ENCODE measurements around the gene FAM241B.

FAM241B gene

DNA sequence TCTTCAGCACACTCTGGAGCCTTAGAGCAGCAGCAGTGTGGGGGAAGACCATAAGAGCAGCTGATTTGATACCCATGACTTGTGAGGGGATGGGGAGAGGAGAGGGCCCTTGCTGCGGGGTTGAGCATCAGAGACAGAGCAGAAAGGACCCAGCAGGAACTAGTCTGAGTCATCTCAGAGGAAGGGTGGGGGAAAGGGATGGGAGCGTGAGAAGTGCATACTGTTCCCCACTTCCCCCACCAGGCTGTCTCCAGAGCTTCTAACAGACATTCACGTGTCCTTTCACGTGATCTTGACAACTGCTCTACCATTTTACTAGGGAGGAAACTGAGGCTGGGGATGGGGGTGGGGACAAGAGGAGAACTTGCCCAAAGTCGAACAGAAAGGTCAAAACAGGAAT is 38.7 kb downstream of the FAM241B start:
- no peak for DNase-seq

- no peak for DNase-seq
Measured at GRCh38 chr10:69669409-69669808, 39.4 kb downstream of the FAM241B start.

DNA sequence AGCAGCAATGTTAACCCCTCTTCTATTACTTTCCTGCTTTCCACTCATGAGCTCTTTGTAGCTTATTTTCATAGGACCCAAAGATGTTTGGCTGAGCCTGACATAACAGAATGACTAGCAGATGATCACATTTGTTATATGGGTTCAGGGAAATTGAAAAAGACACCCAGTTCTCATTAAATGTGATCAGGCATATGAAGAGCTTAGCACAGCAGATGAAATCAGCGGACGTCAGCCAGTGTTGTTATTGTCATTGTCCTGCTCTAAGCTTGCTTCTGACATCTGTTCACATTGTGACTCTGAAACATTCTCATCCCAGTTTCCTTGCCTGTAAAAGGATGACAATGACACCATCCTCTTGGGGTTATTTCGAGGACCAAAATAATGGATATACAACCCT is 43.5 kb downstream of the FAM241B start:
- no peak for DNase-seq

GRCh38 chr10:69674786-69675185 is 44.7 kb downstream of the FAM241B start:
- no peak for DNase-seq

DNA sequence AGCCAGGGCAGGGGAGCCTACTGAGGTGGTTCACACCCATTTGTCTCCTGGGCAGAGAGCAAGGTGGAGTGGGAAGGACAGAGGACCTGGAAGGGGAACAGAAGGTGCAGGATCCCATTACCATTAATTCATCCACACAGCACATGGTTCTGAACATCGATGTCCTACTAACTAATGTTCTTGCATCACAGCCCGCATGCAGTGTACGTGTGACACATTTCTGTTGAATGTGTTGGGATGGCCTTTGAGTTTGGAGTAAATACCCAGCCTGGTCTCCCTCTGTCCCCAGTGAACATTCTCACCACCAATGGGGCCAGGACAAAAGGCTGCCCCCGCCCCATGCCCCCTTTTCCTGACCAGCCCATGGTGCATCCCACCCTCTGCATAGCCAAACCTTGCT is 46.3 kb downstream of the FAM241B start:
- DNase-seq: no peak

DNA sequence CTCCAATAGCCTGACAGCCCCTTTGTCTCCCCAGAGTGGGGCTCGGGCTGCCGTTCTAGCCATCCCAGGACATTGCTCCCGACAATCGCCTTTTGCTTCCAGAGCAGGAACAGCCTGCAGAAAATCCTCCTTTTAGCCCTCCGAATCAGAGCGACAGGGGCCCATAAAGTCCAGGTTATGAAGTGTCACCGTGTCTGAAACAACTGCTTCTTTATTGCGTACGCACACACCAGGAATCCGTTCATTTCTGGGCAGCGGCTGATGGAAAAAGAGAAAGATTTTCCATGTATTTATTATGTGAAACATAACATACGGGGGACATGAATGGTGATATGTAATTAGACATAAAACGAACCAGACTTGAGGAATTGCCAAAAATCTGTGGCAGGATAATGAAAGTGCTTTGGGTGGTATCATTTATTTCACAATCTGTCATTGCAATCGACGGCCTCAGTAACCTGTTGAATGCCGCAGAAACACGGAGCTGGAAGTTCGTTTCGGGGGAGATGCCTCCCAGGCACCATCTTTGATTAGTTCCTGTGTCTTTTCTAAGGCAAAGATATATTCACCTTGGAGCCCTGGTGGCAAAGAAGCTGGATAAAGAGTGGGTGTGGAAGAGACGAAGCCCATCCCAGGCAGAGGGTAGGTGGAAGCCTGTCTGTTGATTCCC is 48.1 kb downstream of the FAM241B start:
- no peak for DNase-seq

GRCh38 chr10:69679736-69680135 is 49.7 kb downstream of the FAM241B start:
- DNase-seq: no peak

GRCh38 chr10:69680610-69681009 is 50.6 kb downstream of the FAM241B start:
- DNase-seq: no peak

DNA sequence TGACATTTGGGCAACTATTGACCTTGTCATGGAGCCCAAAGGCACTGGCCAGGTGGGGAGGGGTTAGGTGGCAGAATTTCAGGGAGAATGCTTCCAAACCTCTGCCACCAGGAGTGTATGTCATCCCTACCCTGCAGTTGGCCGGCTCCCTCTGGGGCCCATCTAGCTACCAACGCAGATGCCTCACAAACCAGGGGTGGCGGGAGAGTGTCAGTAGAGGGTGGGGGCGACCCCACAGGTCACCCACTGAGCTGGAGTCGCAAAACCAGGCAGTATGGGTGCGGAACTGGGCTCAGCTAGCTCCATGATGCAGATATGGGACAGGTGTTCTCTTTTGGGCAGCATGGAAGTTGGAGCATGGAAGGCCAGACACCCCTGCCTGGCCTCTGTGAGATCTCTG is 51.4 kb downstream of the FAM241B start:
- no peak for DNase-seq

DNA sequence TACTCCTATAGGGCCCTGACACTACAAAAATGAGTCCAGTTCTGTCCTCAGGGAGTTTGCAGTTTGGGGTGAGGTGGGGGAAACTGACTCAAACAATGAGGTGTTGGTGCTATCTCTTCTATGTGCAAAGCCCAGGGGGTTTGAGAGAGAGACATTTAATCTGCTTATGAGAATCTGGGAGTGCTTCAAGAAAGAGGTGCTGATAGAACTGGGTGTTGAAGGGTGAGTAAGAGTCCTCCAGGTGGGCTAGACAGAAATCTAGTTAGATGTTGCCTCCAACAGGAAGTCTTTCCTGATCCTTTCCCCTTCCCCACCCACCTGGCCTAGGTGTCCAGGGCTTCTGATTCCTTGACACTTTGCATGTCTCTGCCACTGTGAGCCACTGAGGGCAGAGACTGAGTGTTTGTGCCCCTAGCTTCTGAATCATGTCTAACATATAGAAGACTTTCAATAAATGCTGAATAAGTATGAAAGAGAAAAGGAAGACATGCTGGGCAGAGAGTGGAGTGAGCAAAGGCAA is 53.0 kb downstream of the FAM241B start:
- DNase-seq: no peak
